KOPT-K1 (cell line): Measurements from ENCODE around the gene AP1AR.

Experiments
- H3K27ac ChIP-seq: fragments of 200-600 bp; sonication (generic); 2 replicates; pipeline ENCODE4 v1.5.1; 2016; ENCODE audit warnings: antibody characterized with exemption, mild to moderate bottlenecking, low read depth, low read length; ENCODE audit not compliant: poor library complexity, severe bottlenecking
- H3K36me3 ChIP-seq: fragments of 200-600 bp; sonication (generic); 2 replicates; pipeline ENCODE4 v1.5.1; 2017; ENCODE audit warnings: antibody characterized with exemption, mild to moderate bottlenecking, low read length, moderate library complexity; ENCODE audit not compliant: insufficient read depth
- H3K9me3 ChIP-seq: fragments of 200-600 bp; sonication (generic); 2 replicates; pipeline ENCODE4 v1.5.1; 2017; ENCODE audit warnings: antibody characterized with exemption, low read length, mild to moderate bottlenecking; ENCODE audit not compliant: insufficient read depth, poor library complexity, severe bottlenecking

AP1AR gene, protein sequence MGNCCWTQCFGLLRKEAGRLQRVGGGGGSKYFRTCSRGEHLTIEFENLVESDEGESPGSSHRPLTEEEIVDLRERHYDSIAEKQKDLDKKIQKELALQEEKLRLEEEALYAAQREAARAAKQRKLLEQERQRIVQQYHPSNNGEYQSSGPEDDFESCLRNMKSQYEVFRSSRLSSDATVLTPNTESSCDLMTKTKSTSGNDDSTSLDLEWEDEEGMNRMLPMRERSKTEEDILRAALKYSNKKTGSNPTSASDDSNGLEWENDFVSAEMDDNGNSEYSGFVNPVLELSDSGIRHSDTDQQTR

DNA sequence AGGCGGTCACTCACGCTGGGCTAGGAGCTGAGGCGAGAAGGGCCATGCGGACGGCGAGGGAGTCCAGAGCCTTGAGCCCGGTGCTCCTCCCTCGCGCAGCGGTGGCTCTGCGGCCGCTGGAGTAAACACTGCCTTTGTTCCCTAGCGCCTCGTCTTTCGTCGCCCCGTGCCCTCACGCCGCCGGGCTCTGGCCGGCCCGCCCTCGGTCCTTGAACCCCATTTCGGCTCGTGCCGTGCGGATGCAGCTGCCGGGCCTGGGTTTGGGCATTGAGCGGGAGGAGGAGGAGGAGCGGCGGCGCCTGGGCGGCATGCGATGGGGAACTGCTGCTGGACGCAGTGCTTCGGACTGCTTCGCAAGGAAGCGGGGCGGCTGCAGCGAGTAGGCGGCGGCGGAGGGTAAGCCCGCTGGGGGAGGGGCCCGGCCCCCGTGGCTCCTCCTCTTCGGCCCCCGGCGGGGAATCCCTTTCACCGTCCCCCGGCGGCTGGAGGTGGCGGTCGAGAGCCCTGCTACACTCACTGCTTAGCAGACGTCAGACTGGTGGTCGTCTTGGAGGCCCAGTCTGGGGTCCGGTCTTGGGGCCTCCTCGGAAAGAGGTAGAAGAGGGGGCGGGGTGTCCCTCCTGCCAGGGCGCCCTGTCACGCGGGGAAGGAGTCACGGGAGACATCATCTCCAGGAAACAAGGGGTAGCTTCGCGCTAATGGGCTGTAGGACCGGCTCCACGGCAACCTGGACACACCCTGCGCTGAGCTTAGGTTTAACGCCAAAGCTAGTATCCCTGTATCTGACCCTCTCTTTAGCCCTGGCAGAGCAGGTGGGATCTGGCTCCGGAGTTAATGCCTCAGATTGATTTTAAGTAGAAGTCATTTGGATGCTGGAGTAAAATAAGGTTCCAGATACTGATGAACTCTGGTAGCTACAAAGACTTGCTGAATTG, at the start of gene AP1AR:
Gene AP1AR (plus strand): TSS at position 9 of the 935 bp plus-strand sequence. CDS start 305 bp downstream, at position 314.
- no peaks in the 10 kb centered on the region for H3K9me3 ChIP-seq
- H3K27ac ChIP-seq = peak within 1 kb of the TSS; percentile 79
- H3K36me3 ChIP-seq = no peaks in the 10 kb centered on the region

DNA sequence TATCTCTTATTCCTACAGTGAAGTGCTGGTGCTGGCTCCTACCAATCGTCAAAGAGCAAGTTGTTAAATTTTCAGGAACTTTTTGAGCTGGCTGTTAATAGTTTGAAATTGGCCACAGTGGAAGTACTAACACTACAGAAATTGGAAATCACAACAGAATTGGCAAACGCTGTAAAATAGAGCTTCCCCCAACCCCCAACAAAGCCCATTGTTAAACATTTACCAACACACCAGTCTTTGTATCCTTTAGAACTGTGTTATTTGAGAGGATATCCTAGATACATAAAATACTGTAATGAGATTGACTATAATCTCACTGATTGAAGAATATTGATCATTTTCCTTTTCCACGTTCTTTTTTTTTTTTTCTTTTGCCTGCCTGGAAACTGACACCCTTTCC, 49.0 kb upstream of the AP1AR start:
- Histone ChIP-seq H3K27ac (no peak overlapping the region), H3K9me3 (no peaks in the 10 kb centered on the region), H3K36me3 (no peaks in the 10 kb centered on the region)

DNA sequence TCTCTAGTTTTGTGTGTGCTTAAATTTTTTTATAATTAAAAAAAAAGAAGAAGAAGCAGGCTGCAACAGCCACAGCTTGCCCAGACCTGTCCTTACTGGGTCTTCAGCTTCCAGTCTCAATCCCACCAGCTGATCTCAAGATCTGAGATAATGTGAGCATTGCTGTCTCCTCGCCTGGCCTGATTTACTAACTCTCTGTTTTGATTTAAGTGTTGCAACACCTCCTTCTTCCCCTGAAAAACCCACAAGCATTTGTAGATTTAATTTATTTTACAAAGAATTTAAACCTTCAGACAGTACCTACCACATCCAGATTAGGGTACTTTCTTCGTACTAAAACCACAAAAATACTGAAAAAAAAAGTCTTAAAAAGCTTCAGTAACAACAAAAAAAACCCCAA, 48.3 kb upstream of the AP1AR start:
- Histone ChIP-seq H3K27ac (no peak overlapping the region), H3K36me3 (no peaks in the 10 kb centered on the region), H3K9me3 (no peaks in the 10 kb centered on the region)

DNA sequence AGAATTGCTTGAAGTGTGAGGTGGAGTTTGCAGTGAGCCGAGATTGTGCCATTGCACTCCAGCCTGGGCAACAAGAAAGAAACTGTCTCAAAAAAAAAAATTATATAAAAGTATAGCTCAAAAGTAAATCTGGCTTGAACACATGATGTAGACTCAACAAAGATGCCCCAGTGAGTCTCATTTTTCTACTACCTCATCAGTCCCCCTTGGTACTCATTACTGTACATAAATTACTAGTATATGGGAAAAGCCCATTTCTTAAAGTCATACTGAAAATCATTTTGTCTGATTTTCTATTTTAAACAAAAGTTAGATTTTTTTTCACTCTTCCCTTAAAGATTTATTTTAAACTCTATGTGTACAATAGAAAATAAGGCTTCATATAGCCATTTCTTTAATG, 47.1 kb upstream of the AP1AR start:
- Histone ChIP-seq H3K9me3 (no peaks in the 10 kb centered on the region), H3K27ac (no peak overlapping the region), H3K36me3 (no peaks in the 10 kb centered on the region)

DNA sequence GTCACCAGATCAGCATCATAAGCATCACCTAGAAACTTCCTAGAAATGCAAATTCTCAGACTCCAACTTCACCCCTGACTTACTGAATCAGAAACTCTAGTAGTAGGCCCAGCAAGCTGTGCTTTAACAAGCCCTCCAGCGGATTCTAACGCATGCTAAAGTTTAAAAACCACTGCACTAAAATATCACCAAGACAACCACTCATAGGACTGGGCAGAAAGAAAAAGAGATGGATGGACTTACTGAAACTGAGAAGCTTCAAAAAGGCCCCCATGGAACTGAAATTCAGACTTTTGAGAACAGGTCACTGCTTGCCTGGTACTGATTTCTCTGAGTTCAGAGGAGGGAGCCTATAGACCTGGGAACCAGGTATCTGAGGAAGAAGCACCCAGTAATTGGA, 46.3 kb upstream of the AP1AR start:
- Histone ChIP-seq H3K36me3 (no peaks in the 10 kb centered on the region), H3K9me3 (no peaks in the 10 kb centered on the region), H3K27ac (no peak overlapping the region)

DNA sequence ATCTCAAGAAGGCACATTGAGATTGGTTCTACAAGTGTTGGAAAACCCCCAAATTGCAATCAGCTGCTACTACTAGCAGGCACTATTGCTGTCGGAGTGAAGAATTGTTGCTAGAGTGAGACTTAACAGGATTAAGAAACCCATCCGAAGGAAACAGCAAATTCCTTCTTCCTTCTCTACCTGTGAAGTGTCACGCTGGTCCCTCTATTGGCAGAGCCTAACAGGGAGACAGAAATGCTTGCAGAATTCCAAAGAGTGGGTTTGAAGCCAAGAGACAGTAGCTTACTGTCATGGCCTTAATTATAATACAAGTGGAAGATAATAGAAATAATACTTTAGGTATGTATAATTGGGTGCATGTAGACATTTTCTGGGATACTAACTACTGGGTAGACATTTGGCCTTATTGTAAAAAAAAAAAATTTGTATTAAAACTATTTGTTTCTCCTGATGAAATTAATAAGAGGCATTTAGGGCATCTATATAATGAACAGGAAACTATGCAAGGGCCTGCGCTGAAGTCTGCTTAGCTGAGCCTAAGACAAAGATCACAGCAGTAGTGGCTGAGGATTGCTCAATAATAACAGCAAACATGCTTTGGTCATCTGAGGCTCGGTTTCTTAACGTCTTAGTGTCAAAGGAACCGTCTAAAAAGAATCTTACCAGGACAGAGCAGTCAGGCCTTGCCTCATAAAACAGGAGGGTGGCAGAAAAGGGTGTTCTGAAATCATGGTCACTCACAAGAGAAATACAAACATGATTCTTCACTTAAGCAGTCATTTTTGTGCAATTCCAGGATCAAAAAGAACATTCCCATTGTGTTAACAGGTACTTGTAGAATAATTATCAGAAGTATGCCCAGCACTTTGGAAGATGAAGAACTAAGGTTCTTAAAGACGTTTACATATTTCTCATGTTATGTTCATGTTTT, 45.6 kb upstream of the AP1AR start:
- Histone ChIP-seq H3K36me3 (no peaks in the 10 kb centered on the region), H3K9me3 (no peaks in the 10 kb centered on the region), H3K27ac (no peak overlapping the region)

DNA sequence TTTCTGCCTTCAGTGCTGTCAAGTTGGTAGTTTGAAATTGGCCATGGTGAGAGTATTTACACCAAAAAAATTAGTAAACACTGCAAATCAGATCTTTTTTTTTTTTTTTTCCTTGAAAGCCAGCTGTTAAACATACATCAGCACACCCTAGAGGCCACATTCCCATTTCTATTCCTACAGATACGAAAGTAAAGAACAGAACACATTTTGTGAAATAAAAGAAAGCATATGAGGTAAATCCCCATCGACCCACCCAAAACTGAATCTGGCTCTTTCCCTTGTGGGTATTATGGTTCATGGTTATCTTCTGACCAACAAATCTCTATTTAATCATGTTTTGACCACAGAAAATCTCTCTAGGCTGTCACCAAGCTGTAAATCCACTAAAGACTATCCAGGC, 41.8 kb upstream of the AP1AR start:
- Histone ChIP-seq H3K27ac (no peak overlapping the region), H3K36me3 (no peaks in the 10 kb centered on the region)

DNA sequence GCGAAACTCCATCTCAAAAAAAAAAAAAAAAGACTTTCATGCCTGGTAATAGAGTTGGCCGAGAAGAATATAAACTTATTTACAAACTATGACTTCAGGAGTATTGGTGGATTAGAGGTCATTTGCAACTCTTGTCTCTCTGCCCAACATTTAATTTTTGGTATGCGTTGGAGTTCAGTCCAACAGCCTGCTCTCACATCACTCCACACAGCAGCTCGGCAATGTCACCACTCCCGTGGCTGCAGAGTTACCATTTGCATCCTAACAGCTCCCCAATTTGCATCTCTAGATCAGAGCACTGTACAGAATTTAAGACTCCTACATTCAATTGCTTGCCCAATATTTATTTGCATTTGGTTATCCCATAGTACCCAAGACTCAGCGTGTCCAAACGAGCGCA, 40.9 kb upstream of the AP1AR start:
- H3K27ac ChIP-seq = no peak overlapping the region
- H3K36me3 ChIP-seq = no peaks in the 10 kb centered on the region
- H3K9me3 ChIP-seq = no peaks in the 10 kb centered on the region

More for the DNA sequence above, 41.8 kb upstream of the AP1AR start:
- H3K9me3 ChIP-seq = no peaks in the 10 kb centered on the region

DNA sequence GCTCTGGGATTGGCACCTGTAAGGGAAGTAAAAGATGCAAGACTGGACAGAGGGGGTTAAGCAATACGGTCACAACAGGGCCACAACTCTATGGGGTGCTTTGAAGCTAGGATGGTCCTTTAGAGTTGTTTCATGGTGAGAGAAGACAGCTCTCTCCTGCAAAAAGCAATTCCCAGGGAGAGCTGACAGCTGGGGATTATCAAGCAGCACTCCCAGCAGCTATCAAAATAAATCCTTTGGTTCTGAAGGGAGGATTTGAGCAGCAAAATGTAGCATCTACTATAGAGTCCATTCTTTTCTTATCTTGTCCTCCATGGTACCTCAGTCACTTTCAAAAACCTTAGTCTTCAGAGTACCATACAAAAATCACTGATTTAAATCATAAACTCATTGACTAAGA, 35.1 kb upstream of the AP1AR start:
- no peaks in the 10 kb centered on the region for H3K9me3 ChIP-seq
- no peaks in the 10 kb centered on the region for H3K36me3 ChIP-seq
- no peak overlapping the region for H3K27ac ChIP-seq

DNA sequence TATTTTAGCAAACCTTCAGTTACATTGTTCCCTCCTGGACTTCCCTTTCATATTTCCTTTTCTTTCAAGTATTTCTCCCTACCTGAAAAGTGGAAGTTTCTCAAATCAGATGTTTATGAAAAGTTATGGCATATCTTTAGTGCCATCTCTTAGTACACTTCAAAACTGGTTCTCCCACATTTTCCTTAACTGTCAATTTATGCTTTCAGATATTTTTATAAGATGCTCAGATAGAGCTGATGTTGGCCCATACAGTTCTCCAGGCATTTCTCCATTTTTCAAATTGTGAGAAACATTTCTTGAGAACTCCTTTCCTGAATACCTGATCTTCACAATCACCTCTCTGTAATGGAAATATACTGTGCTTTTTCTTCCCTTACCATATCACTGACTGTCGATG, 32.5 kb upstream of the AP1AR start:
- Histone ChIP-seq H3K9me3 (no peaks in the 10 kb centered on the region), H3K27ac (no peak overlapping the region)

DNA sequence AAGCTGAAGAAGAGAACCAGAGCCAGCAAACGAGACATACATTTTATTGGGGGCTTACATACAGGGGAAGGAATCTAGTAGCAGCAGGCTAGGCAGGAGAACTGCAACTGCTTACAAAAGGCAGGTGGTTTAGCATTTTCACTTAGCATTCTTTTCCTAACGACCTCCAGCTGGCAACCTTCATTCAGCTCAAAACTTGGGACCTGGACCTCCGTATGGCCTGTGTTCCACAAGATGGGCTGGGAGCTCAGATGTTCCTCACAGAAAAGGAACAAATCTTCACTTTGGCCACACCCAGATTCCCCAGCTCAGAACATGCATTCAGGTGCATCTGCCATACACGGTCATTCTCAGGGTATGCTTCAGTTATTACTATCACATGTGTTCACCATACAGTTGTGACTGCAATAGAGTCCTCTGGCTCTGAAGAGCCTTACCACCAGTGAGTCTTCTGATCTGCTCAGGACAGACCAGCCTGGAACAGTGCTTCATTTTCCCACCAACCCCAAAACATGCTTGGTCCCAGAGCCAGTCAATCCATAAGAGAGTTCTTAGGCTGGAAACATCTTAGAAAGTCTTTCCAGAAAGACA, 29.6 kb upstream of the AP1AR start:
- Histone ChIP-seq H3K9me3 (no peaks in the 10 kb centered on the region), H3K36me3 (no peaks in the 10 kb centered on the region), H3K27ac (no peak overlapping the region)

More for the DNA sequence above, 32.5 kb upstream of the AP1AR start:
- H3K36me3 ChIP-seq = no peaks in the 10 kb centered on the region

DNA sequence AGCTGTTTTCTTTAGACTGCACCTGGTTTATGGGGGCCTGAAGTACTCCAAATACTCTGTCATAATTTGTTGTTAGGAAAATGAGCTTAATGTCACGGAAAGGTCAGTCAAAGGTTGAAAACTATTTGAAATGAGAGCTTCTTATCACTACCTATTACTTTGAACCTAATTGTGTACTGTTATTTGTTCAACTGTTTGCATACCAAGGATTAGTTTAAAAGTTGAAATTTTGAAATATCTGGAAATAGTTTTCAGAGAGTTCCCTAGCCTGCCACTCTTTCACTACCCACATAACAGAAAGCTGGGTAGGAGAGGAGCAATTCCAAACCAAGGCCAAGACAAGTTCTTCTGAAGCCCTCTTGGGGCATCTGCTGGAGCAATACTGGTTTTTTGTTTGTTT, 28.0 kb upstream of the AP1AR start:
- no peaks in the 10 kb centered on the region for H3K36me3 ChIP-seq
- H3K9me3 ChIP-seq = no peaks in the 10 kb centered on the region
- no peak overlapping the region for H3K27ac ChIP-seq

DNA sequence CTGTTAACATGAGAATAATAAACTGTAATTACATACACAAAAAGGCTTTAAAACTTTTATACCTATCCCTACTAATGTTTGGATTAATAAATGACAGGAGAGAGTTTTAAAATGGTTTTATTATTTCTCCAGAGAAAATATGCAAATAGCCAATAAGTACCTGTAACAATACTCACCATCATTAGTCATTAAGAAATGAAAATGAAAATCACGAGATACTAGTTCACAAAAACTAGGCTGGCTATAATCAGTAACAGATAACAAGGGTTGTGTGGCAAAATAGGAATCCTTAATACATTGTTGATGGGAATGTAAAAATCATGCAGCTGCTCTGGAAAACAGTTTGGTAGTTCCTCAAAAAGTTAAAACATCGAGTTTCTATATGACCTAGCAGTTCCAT, 25.2 kb upstream of the AP1AR start:
- Histone ChIP-seq H3K27ac (no peak overlapping the region), H3K9me3 (no peaks in the 10 kb centered on the region), H3K36me3 (no peaks in the 10 kb centered on the region)
